ENCODE data around the gene TOMM6.

- TF ChIP-seq CTCF (conservative IDR thresholded peaks at IDR 0.05) (no peak), ZFX (IDR thresholded peaks at IDR 0.05) (no peak)
Measured at GRCh38 chr6:41740366-41741162, 46.9 kb upstream of the TOMM6 start.

Measured in C4-2B (cell line).